Measurements from ENCODE around the gene ERG28.
"Not testable (repeated sequence)": the region's sequence is repeated elsewhere in the genome, so short reads cannot be mapped to it uniquely, and the experiment has no call there.

The ERG28 gene

GRCh38 chr14:75660630-75661498, at the start of gene ERG28, which contains the start of gene TTLL5:
Gene ERG28, minus strand, starts transcription at chr14:75660876. Its CDS starts 3,374 bp downstream, at chr14:75657502.
Gene TTLL5, plus strand, starts transcription at chr14:75661246. Its CDS starts 1,904 bp downstream, at chr14:75663150.
- H3K4me3 ChIP-seq (ENCODE audit: low read length) = peak within 1 kb of the TSS; percentile 95
- no peak for TF ChIP-seq ZNF274 (IDR thresholded peaks at IDR 0.05; ENCODE audit: low read depth, low read length)

- no peak overlapping the region for H3K4me3 ChIP-seq (ENCODE audit: low read length)
These were observed 48.6 kb upstream of the ERG28 start for GRCh38 chr14:75709207-75709812.

GRCh38 chr14:75705014-75705413, 44.3 kb upstream of the ERG28 start:
- no peak overlapping the region for H3K4me3 ChIP-seq (ENCODE audit: low read length)
- no peak for TF ChIP-seq ZNF274 (IDR thresholded peaks at IDR 0.05; ENCODE audit: low read depth, low read length)

More at GRCh38 chr14:75709207-75709812, 48.6 kb upstream of the ERG28 start:
- no peak for TF ChIP-seq ZNF274 (IDR thresholded peaks at IDR 0.05; ENCODE audit: low read depth, low read length)

- H3K4me3 ChIP-seq (ENCODE audit: low read length) = no peak overlapping the region
- no peak for TF ChIP-seq ZNF274 (IDR thresholded peaks at IDR 0.05; ENCODE audit: low read depth, low read length)
These were observed 42.8 kb upstream of the ERG28 start for GRCh38 chr14:75703467-75703866.

- TF ChIP-seq ZNF274 (IDR thresholded peaks at IDR 0.05; ENCODE audit: low read depth, low read length) = no peak
These were observed 42.1 kb upstream of the ERG28 start for GRCh38 chr14:75702616-75703261.

GRCh38 chr14:75702122-75702521, 41.4 kb upstream of the ERG28 start:
- H3K4me3 ChIP-seq (ENCODE audit: low read length) = no peak overlapping the region
- TF ChIP-seq ZNF274 (IDR thresholded peaks at IDR 0.05; ENCODE audit: low read depth, low read length) = no peak

More at GRCh38 chr14:75702616-75703261, 42.1 kb upstream of the ERG28 start:
- H3K4me3 ChIP-seq (ENCODE audit: low read length) = no peak overlapping the region

GRCh38 chr14:75700295-75700694, 39.6 kb upstream of the ERG28 start:
- no peak for TF ChIP-seq ZNF274 (IDR thresholded peaks at IDR 0.05; ENCODE audit: low read depth, low read length)

GRCh38 chr14:75699331-75699730, 38.7 kb upstream of the ERG28 start:
- no peak for TF ChIP-seq ZNF274 (IDR thresholded peaks at IDR 0.05; ENCODE audit: low read depth, low read length)
- no peak overlapping the region for H3K4me3 ChIP-seq (ENCODE audit: low read length)

More at GRCh38 chr14:75700295-75700694, 39.6 kb upstream of the ERG28 start:
- H3K4me3 ChIP-seq (ENCODE audit: low read length) = no peak overlapping the region

- H3K4me3 ChIP-seq (ENCODE audit: low read length) = no peak overlapping the region
- TF ChIP-seq ZNF274 (IDR thresholded peaks at IDR 0.05; ENCODE audit: low read depth, low read length) = no peak
These were observed 37.2 kb upstream of the ERG28 start for GRCh38 chr14:75697918-75698317.

- no peak overlapping the region for H3K4me3 ChIP-seq (ENCODE audit: low read length)
- TF ChIP-seq ZNF274 (IDR thresholded peaks at IDR 0.05; ENCODE audit: low read depth, low read length) = no peak
These were observed 36.7 kb upstream of the ERG28 start for GRCh38 chr14:75697386-75697785.

GRCh38 chr14:75695025-75695424, 34.3 kb upstream of the ERG28 start:
- not testable (repeated sequence) for H3K4me3 ChIP-seq (ENCODE audit: low read length)

- H3K4me3 ChIP-seq (ENCODE audit: low read length) = no peak overlapping the region
- no peak for TF ChIP-seq ZNF274 (IDR thresholded peaks at IDR 0.05; ENCODE audit: low read depth, low read length)
These were observed 29.3 kb upstream of the ERG28 start for GRCh38 chr14:75690010-75690409.

GRCh38 chr14:75689012-75689411, 28.3 kb upstream of the ERG28 start:
- TF ChIP-seq ZNF274 (IDR thresholded peaks at IDR 0.05; ENCODE audit: low read depth, low read length) = no peak
- no peak overlapping the region for H3K4me3 ChIP-seq (ENCODE audit: low read length)

GRCh38 chr14:75685910-75686309, 25.2 kb upstream of the ERG28 start:
- no peak for TF ChIP-seq ZNF274 (IDR thresholded peaks at IDR 0.05; ENCODE audit: low read depth, low read length)
- H3K4me3 ChIP-seq (ENCODE audit: low read length) = no peak overlapping the region

Measured in GM08714 (cell line).